AG09309 (cell line): ENCODE data around the gene ACOT6.
A peak's percentile ranks its signal among the peaks of the same experiment; 100 is the strongest.

Experiments used
- DNase-seq: peaks from one replicate; pipeline ENCODE4 v3.0.0-alpha.2; 2010; ENCODE audit warnings: low read depth
- H3K4me3 ChIP-seq: 2 replicates; pipeline ENCODE4 v1.5.1; 2011; ENCODE audit warnings: mild to moderate bottlenecking, low read depth, low read length, moderate library complexity; ENCODE audit not compliant: control insufficient read depth
- CTCF ChIP-seq: IDR thresholded peaks from 2 replicates; pipeline ENCODE4 v1.5.1; 2011; ENCODE audit warnings: mild to moderate bottlenecking, low read depth, low read length, inconsistent platforms; ENCODE audit not compliant: insufficient read depth, control insufficient read depth; ENCODE audit errors: missing control alignments

Gene ACOT6

GRCh38 chr14:73591690-73592449, 20.4 kb upstream of the ACOT6 start, which contains the start of gene ACOT4:
ACOT4 (plus strand) TSS chr14:73591873; CDS start chr14:73591960, 87 bp downstream.
- H3K4me3 ChIP-seq, result peak within 1 kb of the TSS; percentile 47
- no peak for DNase-seq
- no peak for TF ChIP-seq CTCF

- no peak for DNase-seq
- TF ChIP-seq CTCF, result no peak
- no peak overlapping the region for H3K4me3 ChIP-seq
These were observed 17.8 kb upstream of the ACOT6 start for GRCh38 chr14:73594491-73594890.

- no peak for TF ChIP-seq CTCF
- no peak for DNase-seq
These were observed 12.8 kb upstream of the ACOT6 start for GRCh38 chr14:73599499-73599898.

GRCh38 chr14:73602994-73603393, 9.3 kb upstream of the ACOT6 start:
- H3K4me3 ChIP-seq, result no peak overlapping the region
- TF ChIP-seq CTCF, result no peak
- DNase-seq, result no peak

More at GRCh38 chr14:73599499-73599898, 12.8 kb upstream of the ACOT6 start:
- H3K4me3 ChIP-seq, result no peak overlapping the region

GRCh38 chr14:73606271-73606670, 6.0 kb upstream of the ACOT6 start:
- TF ChIP-seq CTCF, result no peak
- H3K4me3 ChIP-seq, result no peak overlapping the region
- no peak for DNase-seq

GRCh38 chr14:73607241-73607640, 5.1 kb upstream of the ACOT6 start:
- TF ChIP-seq CTCF, result no peak
- H3K4me3 ChIP-seq, result no peak overlapping the region
- DNase-seq, result no peak
